Progenitor cell of endocrine pancreas (in vitro differentiated cells): ENCODE measurements around the gene TMEM138. TPM values are rescaled to one million over a fixed set of nuclear protein-coding genes. Genes with fewer than 3 reads are reported as not detected.

Source experiments
- DNase-seq: peaks from one replicate; pipeline ENCODE4 v3.0.0; 2021; ENCODE audit warnings: low spot score; ENCODE audit not compliant: unreplicated experiment
- H3K27ac Mint-ChIP-seq: 2 replicates; pipeline ENCODE4 v1.8.0; 2021; ENCODE audit warnings: mild to moderate bottlenecking, moderate library complexity, mixed read lengths
- H3K27me3 Mint-ChIP-seq: 2 replicates; pipeline ENCODE4 v1.8.0; 2021; ENCODE audit warnings: mixed read lengths
- H3K36me3 Mint-ChIP-seq: 2 replicates; pipeline ENCODE4 v1.8.0; 2022; ENCODE audit warnings: mixed read lengths; ENCODE audit not compliant: insufficient read depth
- H3K4me1 Mint-ChIP-seq: 2 replicates; pipeline ENCODE4 v1.8.0; 2021; ENCODE audit warnings: low read depth, mixed read lengths
- H3K4me3 Mint-ChIP-seq: 2 replicates; pipeline ENCODE4 v1.8.0; 2021; ENCODE audit warnings: low read depth, mild to moderate bottlenecking, moderate library complexity, mixed read lengths
- H3K9me3 Mint-ChIP-seq: 2 replicates; pipeline ENCODE4 v1.8.0; 2021; ENCODE audit warnings: low read depth, mixed read lengths
- CTCF ChIP-seq: fragments of 200-600 bp; sonication (generic); IDR thresholded peaks from one replicate; pipeline ENCODE4 v1.5.0; 2021; ENCODE audit warnings: antibody characterized with exemption, mild to moderate bottlenecking; ENCODE audit not compliant: unreplicated experiment
- total RNA-seq: library from RNA; stranded (reverse); gene quantifications from 2 replicates; pipeline ENCODE4 v1.2.1, GENCODE V29; 2021

Gene TMEM138
- total RNA-seq, 1 donor from 2014 or later, result 46.7 TPM

GRCh38 chr11:61367406-61367805 is 5.2 kb downstream of the TMEM138 start:
- Mint-ChIP-seq H3K27ac (no peak overlapping the region), H3K36me3 (peaks cover 24% of the 10 kb centered on the region), H3K4me3 (no peak overlapping the region), H3K4me1 (peaks cover 10% of the 10 kb centered on the region), H3K27me3 (no peaks in the 10 kb centered on the region), H3K9me3 (peaks cover 3% of the 10 kb centered on the region)
- TF ChIP-seq CTCF, result no peak
- no peak for DNase-seq

GRCh38 chr11:61368646-61369045 is 6.5 kb downstream of the TMEM138 start:
- H3K27me3 Mint-ChIP-seq, result no peaks in the 10 kb centered on the region
- DNase-seq, result no peak
- peaks cover 28% of the 10 kb centered on the region for H3K36me3 Mint-ChIP-seq
- no peak overlapping the region for H3K4me3 Mint-ChIP-seq
- no peak for TF ChIP-seq CTCF
- H3K4me1 Mint-ChIP-seq, result no peaks in the 10 kb centered on the region
- H3K27ac Mint-ChIP-seq, result no peak overlapping the region
- H3K9me3 Mint-ChIP-seq, result peaks cover 6% of the 10 kb centered on the region

GRCh38 chr11:61369372-61370348 is 7.5 kb downstream of the TMEM138 start:
- Mint-ChIP-seq H3K27ac (no peak overlapping the region), H3K9me3 (peaks cover 6% of the 10 kb centered on the region), H3K36me3 (peaks cover 30% of the 10 kb centered on the region), H3K4me1 (no peaks in the 10 kb centered on the region), H3K27me3 (no peaks in the 10 kb centered on the region), H3K4me3 (no peak overlapping the region)
- no peak for TF ChIP-seq CTCF
- no peak for DNase-seq

- DNase-seq, result no peak
- H3K36me3 Mint-ChIP-seq, result peaks cover 33% of the 10 kb centered on the region
- H3K27ac Mint-ChIP-seq, result no peak overlapping the region
- H3K27me3 Mint-ChIP-seq, result no peaks in the 10 kb centered on the region
- no peaks in the 10 kb centered on the region for H3K4me1 Mint-ChIP-seq
- no peak overlapping the region for H3K4me3 Mint-ChIP-seq
- H3K9me3 Mint-ChIP-seq, result peaks cover 9% of the 10 kb centered on the region
- no peak for TF ChIP-seq CTCF
Measured at GRCh38 chr11:61370349-61371005, 8.3 kb downstream of the TMEM138 start.

DNA sequence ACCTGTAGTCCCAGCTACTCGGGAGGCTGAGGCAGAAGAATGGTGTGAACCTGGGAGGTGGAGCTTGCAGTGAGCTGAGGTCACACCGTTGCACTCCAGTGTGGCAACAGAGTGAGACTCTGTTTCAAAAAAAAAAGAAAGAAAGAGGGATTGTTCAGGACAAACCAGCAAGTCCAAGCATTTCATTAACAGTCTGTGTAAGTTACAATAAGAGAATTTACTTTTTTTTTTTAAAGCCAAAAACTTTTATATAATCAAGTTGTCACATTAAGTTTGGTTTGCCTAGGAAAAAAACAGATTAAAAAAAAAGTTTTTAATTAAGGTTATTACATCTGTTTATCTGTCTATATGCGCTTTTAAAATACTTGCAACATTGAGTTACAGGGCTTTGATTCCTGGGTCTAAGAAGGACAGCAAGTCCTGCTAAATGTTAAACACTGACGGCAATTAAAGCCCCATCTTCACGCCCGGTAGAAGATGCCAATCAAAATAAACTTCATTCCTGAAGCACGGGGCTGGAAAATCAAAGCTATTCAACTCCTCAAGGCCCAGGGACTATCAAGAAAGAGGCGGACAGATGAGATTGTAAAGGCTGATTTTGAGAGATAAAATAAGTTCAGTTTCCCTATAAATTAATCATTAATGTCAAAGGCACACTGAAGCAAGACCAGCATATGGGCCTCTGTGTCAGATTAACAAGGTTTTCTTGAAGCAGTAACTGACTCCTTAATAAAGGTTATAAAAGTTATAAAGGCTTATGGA is 10.7 kb downstream of the TMEM138 start:
- Mint-ChIP-seq H3K36me3 (peaks cover 35% of the 10 kb centered on the region), H3K4me1 (no peaks in the 10 kb centered on the region), H3K27me3 (no peaks in the 10 kb centered on the region), H3K4me3 (no peak overlapping the region), H3K9me3 (peaks cover 9% of the 10 kb centered on the region), H3K27ac (no peak overlapping the region)
- TF ChIP-seq CTCF, result no peak
- no peak for DNase-seq
